Activated naive CD4-positive, alpha-beta T cell treated with anti-CD3 and anti-CD28 coated beads for 36 hours (primary cell): ENCODE results near the gene CYP26C1. TPM values are rescaled to one million over a fixed set of nuclear protein-coding genes. Genes with fewer than 3 reads are reported as not detected.

Source experiments
- CTCF ChIA-PET: fragments of 350-600 bp; sonication (Branson Sonifier 250); formaldehyde crosslinking; loops from one replicate; lab custom pipeline; 2021; ENCODE audit warnings: antibody characterized with exemption; lab: Charles Lee
- DNase-seq: peaks from one replicate; pipeline ENCODE4 v3.0.0-alpha.2; 2020
- H3K27ac Mint-ChIP-seq: one replicate; pipeline ENCODE4 v1.8.0; 2021; ENCODE audit warnings: mild to moderate bottlenecking, mixed read lengths
- H3K27me3 Mint-ChIP-seq: one replicate; pipeline ENCODE4 v1.8.0; 2021; ENCODE audit warnings: low read depth, mixed read lengths
- H3K36me3 Mint-ChIP-seq: one replicate; pipeline ENCODE4 v1.8.0; 2021; ENCODE audit warnings: low read depth, mixed read lengths
- H3K4me1 Mint-ChIP-seq: one replicate; pipeline ENCODE4 v1.8.0; 2021; ENCODE audit warnings: low read depth, mixed read lengths
- H3K4me3 Mint-ChIP-seq: one replicate; pipeline ENCODE4 v1.8.0; 2021; ENCODE audit warnings: mild to moderate bottlenecking, moderate library complexity, mixed read lengths
- H3K9me3 Mint-ChIP-seq: one replicate; pipeline ENCODE4 v1.8.0; 2021; ENCODE audit warnings: mixed read lengths
- intact Hi-C: fragments of 100-400 bp; cut with micrococcal nuclease; formaldehyde crosslinking; loops from one replicate; pipeline ENCODE4 v1.15.1; 2023
- total RNA-seq, 2 experiments: library from RNA; stranded (reverse); gene quantifications; one replicate each; pipeline ENCODE4 v1.2.3, GENCODE V29; 2021

Gene CYP26C1
- total RNA-seq, 2 experiments from 2014 or later: not detected

- H3K27ac Mint-ChIP-seq: no peak overlapping the region
- H3K36me3 Mint-ChIP-seq: no peaks in the 10 kb centered on the region
- CTCF ChIA-PET: no interaction called here
- H3K4me1 Mint-ChIP-seq: peaks cover 2% of the 10 kb centered on the region
- no peak for DNase-seq
- no peaks in the 10 kb centered on the region for H3K9me3 Mint-ChIP-seq
- intact Hi-C loops: no loop called here
- H3K4me3 Mint-ChIP-seq: no peak overlapping the region
- peaks cover 19% of the 10 kb centered on the region for H3K27me3 Mint-ChIP-seq
Observed at GRCh38 chr10:93083743-93084539, 23.3 kb downstream of the CYP26C1 start.

GRCh38 chr10:93085272-93085859 is 24.8 kb downstream of the CYP26C1 start:
- DNase-seq: no peak
- H3K9me3 Mint-ChIP-seq: no peaks in the 10 kb centered on the region
- CTCF ChIA-PET: no interaction called here
- no peak overlapping the region for H3K4me3 Mint-ChIP-seq
- intact Hi-C loops: no loop called here
- no peaks in the 10 kb centered on the region for H3K36me3 Mint-ChIP-seq
- H3K27me3 Mint-ChIP-seq: peaks cover 9% of the 10 kb centered on the region
- H3K4me1 Mint-ChIP-seq: no peaks in the 10 kb centered on the region
- no peak overlapping the region for H3K27ac Mint-ChIP-seq

GRCh38 chr10:93086289-93086688 is 25.7 kb downstream of the CYP26C1 start:
- no peak for DNase-seq
- no peaks in the 10 kb centered on the region for H3K9me3 Mint-ChIP-seq
- intact Hi-C loops: no loop called here
- no peaks in the 10 kb centered on the region for H3K36me3 Mint-ChIP-seq
- no peak overlapping the region for H3K4me3 Mint-ChIP-seq
- H3K27ac Mint-ChIP-seq: no peak overlapping the region
- H3K4me1 Mint-ChIP-seq: no peaks in the 10 kb centered on the region
- CTCF ChIA-PET: no interaction called here
- H3K27me3 Mint-ChIP-seq: peaks cover 6% of the 10 kb centered on the region

- H3K4me3 Mint-ChIP-seq: no peak overlapping the region
- intact Hi-C loops: no loop called here
- H3K9me3 Mint-ChIP-seq: no peaks in the 10 kb centered on the region
- DNase-seq: no peak
- H3K4me1 Mint-ChIP-seq: no peaks in the 10 kb centered on the region
- CTCF ChIA-PET: interaction anchor here (0.7 kb wide), 2 partner anchors 489 to 1273 kb away, joined by 3 to 4 read pairs; no protein-coding TSS in a partner anchor
- H3K36me3 Mint-ChIP-seq: no peaks in the 10 kb centered on the region
- H3K27me3 Mint-ChIP-seq: peaks cover 3% of the 10 kb centered on the region
- no peak overlapping the region for H3K27ac Mint-ChIP-seq
Observed at GRCh38 chr10:93087846-93088245, 27.2 kb downstream of the CYP26C1 start.

GRCh38 chr10:93088466-93088865 is 27.9 kb downstream of the CYP26C1 start:
- CTCF ChIA-PET: interaction anchor here (0.6 kb wide), 1 partner anchor 13 kb away, joined by 3 read pairs; no protein-coding TSS in a partner anchor
- Mint-ChIP-seq H3K36me3 (no peaks in the 10 kb centered on the region), H3K4me3 (no peak overlapping the region), H3K27ac (no peak overlapping the region), H3K4me1 (no peaks in the 10 kb centered on the region), H3K27me3 (peaks cover 3% of the 10 kb centered on the region), H3K9me3 (no peaks in the 10 kb centered on the region)
- intact Hi-C loops: no loop called here
- DNase-seq: no peak

- CTCF ChIA-PET: no interaction called here
- intact Hi-C loops: no loop called here
- DNase-seq: no peak
- H3K9me3 Mint-ChIP-seq: no peaks in the 10 kb centered on the region
- H3K4me3 Mint-ChIP-seq: no peak overlapping the region
- no peaks in the 10 kb centered on the region for H3K36me3 Mint-ChIP-seq
- no peak overlapping the region for H3K27ac Mint-ChIP-seq
- peaks cover 3% of the 10 kb centered on the region for H3K27me3 Mint-ChIP-seq
- no peaks in the 10 kb centered on the region for H3K4me1 Mint-ChIP-seq
Observed at GRCh38 chr10:93090619-93091018, 30.0 kb downstream of the CYP26C1 start.

- Mint-ChIP-seq H3K4me1 (no peaks in the 10 kb centered on the region), H3K36me3 (no peaks in the 10 kb centered on the region), H3K9me3 (no peaks in the 10 kb centered on the region), H3K27ac (no peak overlapping the region), H3K4me3 (no peak overlapping the region), H3K27me3 (peaks cover 3% of the 10 kb centered on the region)
- CTCF ChIA-PET: interaction anchor here (0.6 to 0.7 kb wide), 2 partner anchors 89 to 266 kb away, joined by 3 to 4 read pairs; no protein-coding TSS in a partner anchor
- no peak for DNase-seq
- intact Hi-C loops: no loop called here
Observed at GRCh38 chr10:93091960-93092359, 31.4 kb downstream of the CYP26C1 start.

GRCh38 chr10:93095225-93095624 is 34.6 kb downstream of the CYP26C1 start:
- Mint-ChIP-seq H3K36me3 (no peaks in the 10 kb centered on the region), H3K4me1 (no peaks in the 10 kb centered on the region), H3K27ac (no peak overlapping the region), H3K4me3 (no peak overlapping the region), H3K27me3 (no peaks in the 10 kb centered on the region), H3K9me3 (no peaks in the 10 kb centered on the region)
- intact Hi-C loops: no loop called here
- DNase-seq: no peak
- CTCF ChIA-PET: no interaction called here

GRCh38 chr10:93096901-93097300 is 36.3 kb downstream of the CYP26C1 start:
- no peaks in the 10 kb centered on the region for H3K27me3 Mint-ChIP-seq

GRCh38 chr10:93097386-93097785 is 36.8 kb downstream of the CYP26C1 start:
- CTCF ChIA-PET: interaction anchor here (0.5 kb wide), 1 partner anchor 454 kb away, joined by 5 read pairs; no protein-coding TSS in a partner anchor
- H3K27me3 Mint-ChIP-seq: no peaks in the 10 kb centered on the region

More at GRCh38 chr10:93096901-93097300, 36.3 kb downstream of the CYP26C1 start:
- H3K36me3 Mint-ChIP-seq: no peaks in the 10 kb centered on the region
- H3K4me1 Mint-ChIP-seq: no peaks in the 10 kb centered on the region
- intact Hi-C loops: no loop called here
- H3K4me3 Mint-ChIP-seq: no peak overlapping the region
- H3K9me3 Mint-ChIP-seq: no peaks in the 10 kb centered on the region
- no peak for DNase-seq
- no peak overlapping the region for H3K27ac Mint-ChIP-seq
- CTCF ChIA-PET: no interaction called here

GRCh38 chr10:93098816-93099215 is 38.2 kb downstream of the CYP26C1 start:
- DNase-seq: no peak
- intact Hi-C loops: no loop called here
- H3K9me3 Mint-ChIP-seq: peaks cover 3% of the 10 kb centered on the region
- H3K4me1 Mint-ChIP-seq: no peaks in the 10 kb centered on the region
- H3K27ac Mint-ChIP-seq: no peak overlapping the region
- CTCF ChIA-PET: interaction anchor here (0.6 kb wide), 1 partner anchor 19 kb away, joined by 3 read pairs; no protein-coding TSS in a partner anchor
- no peaks in the 10 kb centered on the region for H3K27me3 Mint-ChIP-seq
- no peak overlapping the region for H3K4me3 Mint-ChIP-seq
- no peaks in the 10 kb centered on the region for H3K36me3 Mint-ChIP-seq

More at GRCh38 chr10:93097386-93097785, 36.8 kb downstream of the CYP26C1 start:
- H3K4me3 Mint-ChIP-seq: no peak overlapping the region
- intact Hi-C loops: no loop called here
- H3K36me3 Mint-ChIP-seq: no peaks in the 10 kb centered on the region
- no peak overlapping the region for H3K27ac Mint-ChIP-seq
- no peaks in the 10 kb centered on the region for H3K4me1 Mint-ChIP-seq
- H3K9me3 Mint-ChIP-seq: no peaks in the 10 kb centered on the region
- no peak for DNase-seq

GRCh38 chr10:93099670-93100069 is 39.1 kb downstream of the CYP26C1 start:
- Mint-ChIP-seq H3K27me3 (no peaks in the 10 kb centered on the region), H3K4me1 (no peaks in the 10 kb centered on the region), H3K4me3 (no peak overlapping the region), H3K27ac (no peak overlapping the region), H3K9me3 (peaks cover 4% of the 10 kb centered on the region), H3K36me3 (no peaks in the 10 kb centered on the region)
- CTCF ChIA-PET: interaction anchor here (0.6 kb wide), 1 partner anchor 212 kb away, joined by 4 read pairs; no protein-coding TSS in a partner anchor
- intact Hi-C loops: no loop called here
- DNase-seq: no peak
